T-helper 22 cell (primary cell): ENCODE results near the gene MYL7.

Source experiments
- DNase-seq: peaks from one replicate; pipeline ENCODE4 v3.0.0-alpha.2; 2020; ENCODE audit warnings: low read depth

MYL7 gene

DNA sequence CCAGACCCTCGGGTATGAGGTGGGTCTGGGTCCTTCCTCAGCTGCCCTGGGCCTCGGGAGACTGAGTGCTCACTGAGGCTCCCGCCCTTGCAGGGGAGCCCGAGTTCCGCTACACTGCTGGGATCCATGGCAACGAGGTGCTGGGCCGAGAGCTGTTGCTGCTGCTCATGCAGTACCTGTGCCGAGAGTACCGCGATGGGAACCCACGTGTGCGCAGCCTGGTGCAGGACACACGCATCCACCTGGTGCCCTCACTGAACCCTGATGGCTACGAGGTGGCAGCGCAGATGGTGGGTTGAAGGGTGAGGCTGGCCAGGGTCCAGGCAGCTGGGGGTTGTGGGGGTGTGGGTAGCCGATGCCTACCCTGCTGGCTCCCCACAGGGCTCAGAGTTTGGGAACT, 29.4 kb downstream of the MYL7 start:
- no peak for DNase-seq

DNA sequence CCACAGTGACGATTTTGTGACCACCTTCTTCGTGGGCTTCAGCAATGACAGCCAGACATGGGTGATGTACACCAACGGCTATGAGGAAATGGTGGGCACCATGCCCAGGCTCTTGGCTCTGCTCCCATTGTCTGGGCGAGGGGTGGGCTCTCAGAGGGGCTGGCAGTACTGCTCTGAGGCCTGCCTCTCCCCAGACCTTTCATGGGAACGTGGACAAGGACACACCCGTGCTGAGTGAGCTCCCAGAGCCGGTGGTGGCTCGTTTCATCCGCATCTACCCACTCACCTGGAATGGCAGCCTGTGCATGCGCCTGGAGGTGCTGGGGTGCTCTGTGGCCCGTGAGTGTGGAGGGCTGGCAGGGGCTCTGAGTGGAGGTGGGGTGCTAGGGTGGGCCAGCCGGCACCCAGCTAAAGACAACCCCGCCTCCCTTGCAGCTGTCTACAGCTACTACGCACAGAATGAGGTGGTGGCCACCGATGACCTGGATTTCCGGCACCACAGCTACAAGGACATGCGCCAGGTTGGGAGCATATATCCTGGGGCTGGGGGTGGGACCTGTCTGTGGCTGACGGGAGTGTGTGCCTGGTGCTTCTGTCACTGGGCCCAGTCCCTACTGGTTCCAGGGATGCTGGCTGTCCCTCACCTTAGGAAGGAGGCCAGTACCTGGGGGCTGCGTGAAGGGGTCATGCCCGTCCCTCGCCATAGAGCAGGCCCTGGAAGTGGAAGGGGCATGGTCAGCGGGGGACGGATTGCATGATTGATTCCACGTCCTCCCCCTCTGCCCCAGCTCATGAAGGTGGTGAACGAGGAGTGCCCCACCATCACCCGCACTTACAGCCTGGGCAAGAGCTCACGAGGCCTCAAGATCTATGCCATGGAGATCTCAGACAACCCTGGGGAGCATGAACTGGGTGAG, 30.2 kb downstream of the MYL7 start:
- DNase-seq, result no peak

DNA sequence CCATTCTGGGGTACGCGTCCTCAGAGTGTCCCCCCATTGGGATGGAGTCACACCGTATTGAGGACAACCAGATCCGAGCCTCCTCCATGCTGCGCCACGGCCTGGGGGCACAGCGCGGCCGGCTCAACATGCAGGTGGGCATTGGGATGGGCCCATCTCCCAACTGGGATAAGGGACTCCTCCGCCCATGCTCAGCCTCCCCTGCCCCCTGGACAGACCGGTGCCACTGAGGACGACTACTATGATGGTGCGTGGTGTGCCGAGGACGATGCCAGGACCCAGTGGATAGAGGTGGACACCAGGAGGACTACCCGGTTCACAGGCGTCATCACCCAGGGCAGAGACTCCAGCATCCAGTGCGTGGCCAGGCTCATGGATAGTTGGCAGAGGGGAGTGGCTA, 31.1 kb downstream of the MYL7 start:
- no peak for DNase-seq

DNA sequence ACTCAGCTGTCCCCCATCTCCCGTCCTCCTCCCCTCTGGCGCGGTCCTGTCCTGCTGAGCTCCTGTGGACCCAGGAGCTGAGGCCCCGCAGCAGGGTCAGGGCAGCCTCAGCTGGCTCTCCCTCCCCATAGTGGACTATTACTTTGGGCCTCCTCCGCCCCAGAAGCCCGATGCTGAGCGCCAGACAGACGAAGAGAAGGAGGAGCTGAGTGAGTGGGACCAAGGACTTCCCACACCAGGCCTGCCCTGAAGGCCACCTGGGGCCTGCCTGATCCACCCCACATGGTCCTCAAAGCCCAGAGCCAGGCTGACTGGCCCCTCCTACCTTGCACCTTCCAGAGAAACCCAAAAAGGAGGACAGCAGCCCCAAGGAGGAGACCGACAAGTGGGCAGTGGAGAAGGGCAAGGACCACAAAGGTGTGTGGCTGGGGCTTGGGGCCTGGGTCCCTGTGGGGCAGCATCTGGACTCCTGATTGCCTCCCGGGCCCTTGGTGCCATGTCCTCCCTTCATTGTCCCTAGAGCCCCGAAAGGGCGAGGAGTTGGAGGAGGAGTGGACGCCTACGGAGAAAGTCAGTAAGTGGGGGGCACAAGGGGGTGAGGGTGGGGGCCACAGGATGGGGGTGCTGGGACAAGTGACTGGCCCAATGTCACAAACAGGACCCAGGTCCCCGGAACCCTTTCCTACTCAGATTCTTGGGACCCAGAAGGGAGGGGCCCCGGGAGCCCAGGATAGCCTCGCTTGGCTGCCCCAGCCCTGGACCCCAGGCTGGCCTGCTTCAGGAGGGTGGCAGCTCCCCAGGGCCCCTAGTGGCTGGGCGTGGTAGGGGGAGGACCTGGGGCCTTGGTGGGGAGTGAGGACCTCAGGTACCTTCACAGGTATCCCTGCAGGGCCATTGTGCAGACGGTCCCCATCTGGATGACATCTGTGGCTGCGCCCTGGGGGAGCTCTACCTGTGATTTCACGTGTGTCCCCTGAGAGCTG, 32.1 kb downstream of the MYL7 start:
- DNase-seq, result no peak

DNA sequence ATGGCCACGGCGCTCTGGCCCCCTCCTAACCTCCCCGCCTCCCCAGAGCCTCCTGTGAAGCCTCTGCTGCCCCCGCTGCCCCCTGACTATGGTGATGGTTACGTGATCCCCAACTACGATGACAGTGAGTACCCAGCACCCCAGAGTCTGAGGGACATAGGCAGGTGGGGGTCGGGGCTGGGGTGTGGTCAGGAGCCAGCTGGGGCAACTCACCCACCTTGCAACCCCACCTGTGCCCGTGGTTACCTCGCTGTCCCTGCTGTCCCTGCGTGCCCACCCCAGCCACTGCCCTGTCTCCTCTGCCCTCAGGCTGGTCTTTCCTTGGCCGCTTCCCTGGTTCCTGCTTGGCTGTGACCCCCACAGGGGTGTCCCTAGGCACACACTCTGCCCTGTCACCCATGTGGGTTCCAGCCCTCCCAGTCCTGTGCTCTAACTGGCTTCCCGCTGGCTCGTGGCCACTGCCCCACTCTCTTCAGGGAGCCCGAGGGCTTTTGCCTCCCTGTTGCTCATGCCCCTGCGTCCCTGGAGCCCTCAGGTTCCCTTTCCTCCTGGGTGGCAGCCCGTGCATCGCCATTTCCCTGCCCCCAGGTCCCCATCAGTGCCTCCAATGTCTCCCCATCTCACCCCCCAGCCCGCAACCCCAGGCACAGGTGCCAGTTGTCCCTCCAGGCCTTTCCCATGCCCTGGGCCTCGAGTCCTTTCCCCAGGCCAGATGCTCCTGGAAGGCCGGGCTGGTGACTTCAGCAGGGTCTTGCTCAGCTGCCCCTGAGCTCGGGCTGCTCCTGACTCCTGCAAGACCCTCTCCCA, 33.0 kb downstream of the MYL7 start:
- DNase-seq, result no peak

DNA sequence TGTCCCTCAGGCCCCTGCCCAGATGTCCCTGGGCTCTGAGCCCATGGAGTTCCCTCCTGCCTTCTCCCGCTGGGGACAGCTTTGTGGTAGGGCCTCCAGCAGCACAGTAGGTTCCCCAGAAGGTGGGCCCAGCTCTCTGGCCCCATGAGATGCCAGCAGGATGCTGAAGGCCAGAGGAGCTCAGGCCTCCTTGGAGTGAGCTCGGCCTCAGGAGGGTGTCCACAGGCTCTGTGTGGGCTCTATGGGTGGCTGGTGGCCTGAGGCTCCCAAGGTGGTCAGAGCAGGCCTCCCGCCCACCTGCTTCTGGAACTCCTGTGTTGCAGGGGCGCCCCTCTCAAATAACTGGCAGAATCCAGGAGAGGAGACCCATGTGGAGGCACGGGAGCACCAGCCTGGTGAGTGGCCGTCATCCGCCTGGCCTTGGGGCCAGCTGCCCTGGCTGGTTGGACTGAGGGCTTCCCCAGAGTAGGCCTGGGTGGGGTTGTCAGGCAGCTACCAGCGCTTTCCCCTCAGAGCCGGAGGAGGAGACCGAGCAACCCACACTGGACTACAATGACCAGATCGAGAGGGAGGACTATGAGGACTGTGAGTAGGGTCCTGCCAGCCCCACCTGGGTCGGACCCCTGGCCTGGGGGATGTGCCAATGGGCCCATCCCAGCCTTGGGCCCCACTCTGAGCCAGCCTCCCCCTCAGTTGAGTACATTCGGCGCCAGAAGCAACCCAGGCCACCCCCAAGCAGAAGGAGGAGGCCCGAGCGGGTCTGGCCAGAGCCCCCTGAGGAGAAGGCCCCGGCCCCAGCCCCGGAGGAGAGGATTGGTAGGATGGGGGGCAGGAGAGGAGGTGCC, 33.8 kb downstream of the MYL7 start:
- no peak for DNase-seq

DNA sequence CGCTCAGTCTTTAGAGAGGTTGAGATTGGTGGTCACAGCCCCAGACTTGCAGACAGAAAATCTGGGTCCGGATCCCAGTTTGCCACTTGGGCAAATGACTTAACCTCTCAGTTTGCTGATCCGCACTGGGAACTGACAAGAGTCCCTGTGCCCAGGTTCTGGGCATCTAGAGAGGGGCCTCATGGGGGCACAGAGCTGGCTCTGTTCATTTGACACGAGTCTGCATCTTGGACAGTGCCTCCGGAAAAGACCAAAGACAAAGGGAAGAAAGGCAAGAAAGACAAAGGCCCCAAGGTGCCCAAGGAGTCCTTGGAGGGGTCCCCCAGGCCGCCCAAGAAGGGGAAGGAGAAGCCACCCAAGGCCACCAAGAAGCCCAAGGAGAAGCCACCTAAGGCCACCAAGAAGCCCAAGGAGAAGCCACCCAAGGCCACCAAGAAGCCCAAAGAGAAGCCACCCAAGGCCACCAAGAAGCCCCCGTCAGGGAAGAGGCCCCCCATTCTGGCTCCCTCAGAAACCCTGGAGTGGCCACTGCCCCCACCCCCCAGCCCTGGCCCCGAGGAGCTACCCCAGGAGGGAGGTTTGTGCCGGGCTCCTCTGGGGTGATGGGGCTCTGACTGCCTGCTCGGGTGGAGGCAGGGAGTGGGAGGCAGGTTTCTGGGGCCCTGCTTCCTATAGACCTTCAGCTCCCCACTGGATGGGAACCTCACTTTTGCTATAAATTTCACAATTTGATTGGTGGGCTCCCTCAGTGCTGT, 34.6 kb downstream of the MYL7 start:
- no peak for DNase-seq

DNA sequence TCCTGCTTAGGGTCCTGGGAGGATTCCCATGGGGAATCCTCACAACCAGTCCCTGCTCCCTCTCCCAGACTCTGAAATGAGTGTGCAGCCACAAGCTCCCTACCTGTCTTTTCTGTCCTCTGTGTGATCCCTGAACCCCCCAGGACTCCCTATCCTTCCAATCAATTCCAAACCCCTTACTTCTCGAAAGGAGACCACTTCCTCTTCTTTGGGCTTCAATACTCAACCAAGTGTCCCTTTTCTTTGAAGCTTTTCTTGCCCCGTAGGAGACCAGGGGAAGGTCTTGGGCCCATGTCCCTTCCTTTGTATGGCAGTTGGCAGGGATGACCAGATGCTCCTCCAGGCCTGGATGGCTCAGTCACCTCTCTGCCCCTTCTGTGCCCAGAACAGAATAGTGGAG, 35.3 kb downstream of the MYL7 start:
- DNase-seq, result no peak

DNA sequence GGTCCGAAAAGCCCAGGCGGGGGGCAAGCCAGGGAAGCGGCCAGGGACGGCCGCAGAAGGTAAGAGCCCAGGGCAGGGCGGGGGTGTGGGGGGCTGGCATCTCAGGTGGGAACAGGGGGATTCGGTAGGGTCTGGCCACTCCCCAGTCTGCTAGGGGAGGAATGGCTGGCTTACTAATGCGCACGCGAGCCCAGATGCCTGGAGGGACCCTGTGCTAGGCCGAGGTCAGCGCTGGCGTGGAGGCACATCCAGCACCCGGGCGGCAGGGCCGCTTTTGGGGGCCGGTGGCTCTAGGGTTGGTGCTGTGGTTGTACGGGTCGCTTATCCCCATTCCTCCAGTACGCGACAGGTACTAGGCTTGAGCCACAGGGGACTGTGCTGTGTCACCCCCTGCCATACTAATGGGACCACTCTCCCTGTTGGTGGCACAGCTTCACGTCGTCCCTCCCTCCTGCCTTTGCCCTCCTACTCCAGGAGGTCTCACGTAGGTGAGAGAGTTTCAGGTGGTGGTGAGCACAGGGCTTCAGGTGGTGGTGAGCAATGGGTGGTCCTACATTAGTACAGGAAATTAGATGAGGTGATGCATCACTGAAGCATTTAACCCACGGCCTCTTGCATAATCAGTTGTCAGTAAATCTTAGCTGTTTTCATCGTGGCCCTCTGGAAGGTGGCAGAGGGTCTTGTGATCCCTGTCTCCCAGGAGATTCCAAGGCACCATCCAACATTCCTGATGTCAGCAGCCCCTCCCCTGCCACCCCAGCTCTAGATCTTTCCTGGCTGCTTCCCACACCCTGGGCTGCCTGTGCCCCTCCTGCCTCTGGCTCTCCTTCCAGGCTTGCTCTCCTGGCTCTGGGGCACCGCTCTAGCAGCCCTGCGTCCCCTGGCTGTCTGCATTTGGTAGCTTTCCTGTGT, 36.0 kb downstream of the MYL7 start:
- no peak for DNase-seq

DNA sequence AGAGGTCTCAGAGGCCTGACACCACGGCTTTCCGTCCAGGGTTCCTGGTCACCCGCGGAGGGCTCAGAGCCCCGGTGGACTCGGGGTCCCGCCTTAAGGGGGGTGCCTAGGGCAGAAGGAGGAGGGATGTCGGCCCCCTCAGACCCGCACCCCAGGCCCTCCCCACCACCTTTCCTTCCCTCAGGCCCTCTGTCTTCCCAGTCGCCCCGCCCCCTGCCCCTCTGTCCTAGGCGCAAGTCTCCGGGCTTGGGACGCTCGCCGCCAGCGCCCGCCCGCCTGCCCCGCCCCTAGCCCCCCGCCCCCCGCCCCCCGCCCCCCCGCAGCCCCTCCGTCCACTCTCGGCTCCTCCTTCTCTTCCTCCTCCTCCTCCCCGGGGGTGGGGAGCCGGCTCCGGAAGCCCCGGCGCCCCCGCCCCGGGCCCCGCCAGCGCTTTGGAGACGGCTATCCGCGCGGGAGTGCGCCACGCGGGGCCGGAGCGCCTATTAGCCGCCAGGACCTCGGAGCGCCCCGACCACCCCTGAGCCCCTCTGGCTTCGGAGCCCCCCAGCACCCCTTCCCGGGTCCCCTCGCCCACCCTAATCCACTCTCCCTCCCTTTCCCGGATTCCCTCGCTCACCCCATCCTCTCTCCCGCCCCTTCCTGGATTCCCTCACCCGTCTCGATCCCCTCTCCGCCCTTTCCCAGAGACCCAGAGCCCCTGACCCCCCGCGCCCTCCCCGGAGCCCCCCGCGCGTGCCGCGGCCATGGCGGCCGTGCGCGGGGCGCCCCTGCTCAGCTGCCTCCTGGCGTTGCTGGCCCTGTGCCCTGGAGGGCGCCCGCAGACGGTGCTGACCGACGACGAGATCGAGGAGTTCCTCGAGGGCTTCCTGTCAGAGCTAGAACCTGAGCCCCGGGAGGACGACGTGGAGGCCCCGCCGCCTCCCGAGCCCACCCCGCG, 36.9 kb downstream of the MYL7 start, which contains the start of gene AEBP1:
Gene AEBP1, plus strand, starts transcription at position 423 of the 937 bp plus-strand sequence. Its CDS starts 321 bp downstream, at position 744.
- DNase-seq, result no peak

DNA sequence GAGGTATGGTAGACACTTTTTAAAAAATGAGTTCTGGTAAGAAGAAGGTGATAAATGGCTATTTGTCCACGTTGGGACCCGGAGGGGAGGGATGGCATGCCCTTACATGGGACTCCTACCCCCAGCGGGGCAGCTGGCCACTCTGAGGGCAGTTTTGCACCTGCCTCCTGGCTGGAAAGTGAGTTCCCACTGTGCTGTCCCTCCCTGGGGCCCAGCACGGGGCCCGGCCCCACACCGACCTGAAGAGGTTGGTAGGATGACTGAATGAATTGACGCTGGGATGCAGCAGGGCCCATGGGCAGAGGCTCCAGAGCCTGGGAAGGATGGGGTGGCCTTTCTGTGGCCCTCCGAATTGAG, 37.6 kb downstream of the MYL7 start:
- DNase-seq, result no peak

DNA sequence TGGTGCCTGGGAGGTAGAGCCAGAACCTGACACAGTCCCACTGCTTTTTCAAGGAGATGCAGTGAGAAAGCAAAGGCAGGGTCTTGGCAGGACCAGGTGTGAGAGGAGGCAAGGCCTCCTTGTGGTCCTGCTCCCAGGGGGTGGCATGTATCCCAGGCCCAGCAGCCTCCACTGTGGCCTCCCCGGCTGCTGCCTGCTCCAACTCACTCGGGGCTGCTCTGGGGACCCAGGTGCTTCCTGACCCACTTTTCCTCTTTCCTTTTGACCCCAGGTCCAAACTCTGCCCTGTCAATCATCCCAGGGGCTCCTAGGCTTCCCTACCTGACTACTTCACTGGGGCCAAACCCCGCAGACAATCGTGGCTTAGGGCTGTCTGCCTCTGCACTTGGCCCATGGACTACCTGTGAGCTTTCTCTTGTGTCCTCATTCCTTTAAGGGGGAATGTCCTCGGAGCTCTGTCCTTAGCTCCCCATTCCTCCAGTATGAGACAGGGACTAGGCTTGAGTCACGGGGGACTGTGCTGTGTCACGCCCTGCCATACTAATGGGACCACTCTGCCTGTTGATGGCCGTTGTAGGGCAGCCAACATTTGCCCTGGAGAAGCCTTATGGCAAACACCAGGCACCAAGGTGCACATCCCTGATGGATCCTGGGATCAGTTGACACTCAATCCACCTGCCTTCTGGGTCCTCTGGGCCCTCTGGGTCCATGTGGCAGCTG, 38.1 kb downstream of the MYL7 start:
- no peak for DNase-seq

DNA sequence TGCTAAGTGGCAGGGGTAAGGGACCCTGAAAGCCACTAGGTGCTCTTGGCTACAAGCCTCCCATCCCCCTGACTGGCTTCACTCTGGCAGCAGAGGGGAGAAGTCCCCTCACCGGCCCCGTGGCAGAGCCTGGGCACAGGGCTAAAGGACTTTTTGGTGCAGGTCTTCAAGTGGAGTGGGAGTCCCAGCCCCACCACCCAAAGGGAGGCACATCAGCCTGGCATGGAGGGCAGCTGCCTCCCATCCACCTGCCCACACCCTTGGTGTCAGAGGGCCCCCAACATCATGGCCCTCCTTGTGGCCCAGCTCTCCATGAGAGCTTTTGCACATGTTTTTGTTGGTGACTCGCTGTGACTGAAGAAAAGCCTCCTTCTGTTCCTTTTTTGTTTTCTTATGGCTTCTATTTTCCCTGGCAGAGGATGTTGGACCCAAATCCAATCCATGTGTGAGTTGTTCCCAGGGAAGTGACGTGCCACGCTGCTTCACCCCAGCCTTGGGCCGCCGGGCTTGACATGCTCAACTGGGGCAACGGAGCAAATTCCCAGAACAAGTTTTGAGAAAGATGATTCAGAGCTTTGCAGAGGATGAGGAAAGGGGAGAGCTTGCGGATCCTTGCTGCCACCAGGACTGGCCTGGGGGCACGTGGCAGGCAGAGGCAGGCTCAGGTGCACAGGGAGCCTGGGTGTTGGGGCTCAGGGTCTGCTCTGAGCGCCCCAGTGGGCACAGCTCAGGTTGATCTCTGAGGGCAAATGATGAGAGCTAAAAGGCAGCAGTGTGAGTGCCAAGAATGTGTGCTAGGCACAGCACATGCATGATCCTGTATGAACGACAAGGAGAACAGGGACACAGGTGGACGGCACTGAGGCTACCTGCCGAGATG, 38.9 kb downstream of the MYL7 start:
- DNase-seq, result no peak

DNA sequence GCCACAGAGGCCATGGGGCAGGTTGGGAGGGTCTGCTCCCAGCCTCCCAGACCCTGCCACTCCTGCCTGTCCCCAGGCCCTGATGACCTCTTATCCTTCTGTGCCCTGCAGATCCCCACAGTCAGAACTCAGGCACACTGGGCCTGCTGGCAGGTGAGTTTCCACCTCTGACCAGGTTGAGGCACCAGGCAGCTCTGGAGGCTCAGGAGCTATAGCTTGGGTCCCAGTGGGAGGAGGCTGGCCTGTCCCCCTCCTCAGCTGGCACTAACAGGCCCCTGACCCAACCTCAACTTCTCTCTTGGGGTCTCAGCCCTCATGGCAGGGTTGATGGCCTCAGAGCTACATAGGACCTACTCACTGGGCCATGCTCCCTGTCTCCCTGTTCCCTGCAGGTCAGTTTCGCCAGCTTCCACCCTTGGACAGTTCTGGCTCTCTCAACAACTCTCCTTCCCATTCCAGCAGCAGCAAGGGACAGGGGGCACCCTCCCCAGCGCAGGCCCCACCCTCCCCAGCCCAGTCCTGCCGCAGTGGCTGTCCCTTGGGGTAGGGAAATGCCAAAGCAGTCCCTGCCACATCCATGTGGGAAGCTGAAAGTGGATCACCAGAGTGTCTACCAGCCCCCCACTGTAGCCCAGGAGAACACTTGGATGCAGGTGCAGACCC, 39.7 kb downstream of the MYL7 start:
- no peak for DNase-seq

DNA sequence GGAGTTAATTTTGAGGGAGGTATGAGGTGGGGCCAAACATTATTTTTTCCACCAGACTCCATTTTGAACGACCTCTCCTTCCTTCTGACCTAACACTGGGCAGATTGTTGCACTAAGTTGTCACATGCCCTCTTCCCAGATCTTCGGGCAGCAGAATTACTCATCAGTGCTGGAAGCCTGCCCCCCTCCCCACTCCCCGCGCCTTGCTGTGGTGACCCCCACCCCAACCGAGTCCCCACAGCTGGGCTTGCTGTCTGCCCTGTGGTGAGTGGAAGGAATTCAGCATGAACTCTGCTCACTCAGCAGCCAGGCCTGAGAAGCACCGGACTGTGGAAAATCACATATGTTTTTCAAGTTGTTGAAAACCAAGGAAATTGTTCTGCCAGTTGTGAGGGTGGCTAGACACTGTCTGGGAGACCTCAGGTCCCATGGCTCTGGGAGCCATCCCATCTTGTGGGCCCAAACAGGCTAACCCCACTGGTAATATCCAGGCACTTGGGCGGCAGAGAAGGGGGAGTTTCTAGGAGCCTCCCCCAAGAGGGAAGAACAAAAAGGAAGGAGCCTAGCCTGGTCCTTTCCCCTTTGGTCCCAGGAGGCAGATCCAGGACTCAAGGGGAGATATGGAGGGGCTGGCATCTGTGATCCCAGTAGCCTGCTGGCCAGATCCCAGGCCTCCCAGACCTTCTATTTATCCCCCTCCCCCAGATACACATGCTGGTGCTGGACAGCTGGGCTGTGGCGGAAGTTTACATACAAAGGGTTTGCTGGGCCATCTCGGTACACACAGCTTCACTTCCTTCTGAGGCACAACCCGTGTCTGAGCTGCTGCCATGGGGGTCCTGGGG, 40.5 kb downstream of the MYL7 start:
- DNase-seq, result no peak
